CD4-positive, CD25-positive, alpha-beta regulatory T cell (primary cell): ENCODE measurements around the gene HSBP1. TPM values are rescaled to one million over a fixed set of nuclear protein-coding genes. Genes with fewer than 3 reads are reported as not detected.

Experiments used
- ATAC-seq, 2 donors: fragments of 150-1000 bp; cut with Tn5 transposase; one replicate each; pipeline ENCODE4 v1.10.0; 2021; ENCODE audit warnings: low read depth in 2 of 2, moderate number of reproducible peaks in 2 of 2, moderate library complexity in 1 of 2
- DNase-seq, 3 donors: peaks; one replicate each; pipeline versions ENCODE4 v3.0.0 to v3.0.0-alpha.2; 2012 to 2022; ENCODE audit warnings: mixed read lengths in 1 of 3
- H3K27ac ChIP-seq: one replicate; pipeline ENCODE4 v1.7.0; 2013; ENCODE audit warnings: mild to moderate bottlenecking, low read length; ENCODE audit not compliant: insufficient read depth, poor library complexity, severe bottlenecking
- H3K27me3 ChIP-seq: one replicate; pipeline ENCODE4 v1.7.0; 2013; ENCODE audit warnings: low read length; ENCODE audit not compliant: control insufficient read depth, insufficient read depth
- H3K36me3 ChIP-seq: one replicate; pipeline ENCODE4 v1.7.0; 2013; ENCODE audit warnings: mild to moderate bottlenecking, low read length, moderate library complexity; ENCODE audit not compliant: control insufficient read depth, insufficient read depth
- H3K4me1 ChIP-seq: 2 replicates; pipeline ENCODE4 v1.7.0; 2013; ENCODE audit warnings: mild to moderate bottlenecking, low read length; ENCODE audit not compliant: insufficient read depth, control insufficient read depth, poor library complexity, severe bottlenecking
- H3K4me3 ChIP-seq: one replicate; pipeline ENCODE4 v1.7.0; 2013; ENCODE audit warnings: low read depth, mild to moderate bottlenecking, low read length, moderate library complexity
- H3K9me3 ChIP-seq, 2 experiments: 1 replicate in 1 of 2; 2 replicates in 1 of 2; pipeline ENCODE4 v1.7.0; 2013; ENCODE audit warnings: low read length in 2 of 2, mild to moderate bottlenecking in 1 of 2, moderate library complexity in 1 of 2; ENCODE audit not compliant: control insufficient read depth in 2 of 2
- H3K27ac Mint-ChIP-seq, 3 donors: one replicate each; pipeline ENCODE4 v1.8.0; 2020 to 2022; ENCODE audit warnings: mild to moderate bottlenecking in 3 of 3, mixed read lengths in 3 of 3, moderate library complexity in 2 of 3
- H3K27me3 Mint-ChIP-seq: one replicate; pipeline ENCODE4 v1.8.0; 2022; ENCODE audit warnings: mild to moderate bottlenecking, mixed read lengths
- H3K36me3 Mint-ChIP-seq: one replicate; pipeline ENCODE4 v1.8.0; 2020; ENCODE audit warnings: mixed read lengths
- H3K4me1 Mint-ChIP-seq, 4 donors: one replicate each; pipeline ENCODE4 v1.8.0; 2020 to 2022; ENCODE audit warnings: mixed read lengths in 4 of 4, mild to moderate bottlenecking in 1 of 4
- H3K4me3 Mint-ChIP-seq, 4 donors: one replicate each; pipeline ENCODE4 v1.8.0; 2020 to 2022; ENCODE audit warnings: mild to moderate bottlenecking in 4 of 4, mixed read lengths in 4 of 4, moderate library complexity in 3 of 4
- H3K9me3 Mint-ChIP-seq, 7 donors: one replicate each; pipeline ENCODE4 v1.8.0; 2020 to 2022; ENCODE audit warnings: mixed read lengths in 7 of 7, mild to moderate bottlenecking in 3 of 7, moderate library complexity in 2 of 7
- polyA plus RNA-seq, 4 donors: library from polyadenylated mRNA; unstranded; fragments of 300-500 nt; fragmentation: Illumina TruSeq; gene quantifications; one replicate each; pipeline ENCODE4 v1.2.3, GENCODE V29; 2021
- total RNA-seq: library from RNA; stranded (reverse); gene quantifications from one replicate; pipeline ENCODE4 v1.2.3, GENCODE V29; 2022

HSBP1 gene
- total and polyA plus RNA-seq, 5 donors from 2014 or later, result 25.1 to 53.0 (median 36.3) TPM

DNA sequence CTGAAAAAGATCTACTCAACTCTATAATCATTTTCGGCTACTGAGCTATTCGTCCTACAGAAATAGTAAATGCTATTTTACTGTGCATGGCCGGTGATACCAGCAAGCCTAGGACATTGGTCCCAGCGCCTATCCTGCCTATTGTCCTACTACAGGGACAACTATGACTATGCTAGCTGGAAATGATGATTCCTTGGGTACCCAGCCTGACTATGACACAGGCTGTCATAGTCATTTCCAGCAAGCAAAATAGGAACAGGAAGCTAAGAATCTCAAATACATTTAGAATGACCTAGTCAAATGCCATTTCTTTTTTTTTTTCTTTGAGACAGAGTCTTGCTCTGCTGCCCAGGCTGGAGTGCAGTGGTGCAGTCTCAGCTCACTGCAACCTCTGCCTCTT lies 33.7 kb upstream of the HSBP1 start:
- Histone ChIP-seq H3K4me3 (no peak overlapping the region), H3K27ac (no peak overlapping the region), H3K27me3 (peaks cover 1% of the 10 kb centered on the region), H3K9me3 (no peaks in the 10 kb centered on the region), H3K36me3 (no peaks in the 10 kb centered on the region), H3K4me1 (no peaks in the 10 kb centered on the region)
- peaks cover 0 to 5% (median 0%) of the 10 kb centered on the region in 4 donors for H3K4me1 Mint-ChIP-seq
- H3K27me3 Mint-ChIP-seq, result peaks cover 14% of the 10 kb centered on the region
- no peaks in the 10 kb centered on the region for H3K36me3 Mint-ChIP-seq
- H3K9me3 Mint-ChIP-seq, result peaks cover 0 to 4% (median 0%) of the 10 kb centered on the region in 7 donors
- no peak for ATAC-seq
- no peak overlapping the region for H3K27ac Mint-ChIP-seq
- H3K4me3 Mint-ChIP-seq, result no peak overlapping the region
- DNase-seq, result no peak

GRCh38 chr16:83776944-83777343 lies 30.8 kb upstream of the HSBP1 start:
- H3K27me3 ChIP-seq, result peaks cover 3% of the 10 kb centered on the region
- no peaks in the 10 kb centered on the region for H3K4me1 ChIP-seq
- Mint-ChIP-seq H3K4me1 (no peaks in the 10 kb centered on the region), H3K27me3 (peaks cover 14% of the 10 kb centered on the region), H3K27ac (no peak overlapping the region), H3K4me3 (no peak overlapping the region), H3K36me3 (no peaks in the 10 kb centered on the region), H3K9me3 (peaks cover 0 to 4% (median 0%) of the 10 kb centered on the region in 7 donors)
- no peak for ATAC-seq
- DNase-seq, result no peak
- H3K27ac ChIP-seq, result no peak overlapping the region
- no peaks in the 10 kb centered on the region for H3K9me3 ChIP-seq
- H3K36me3 ChIP-seq, result no peaks in the 10 kb centered on the region
- H3K4me3 ChIP-seq, result no peak overlapping the region

DNA sequence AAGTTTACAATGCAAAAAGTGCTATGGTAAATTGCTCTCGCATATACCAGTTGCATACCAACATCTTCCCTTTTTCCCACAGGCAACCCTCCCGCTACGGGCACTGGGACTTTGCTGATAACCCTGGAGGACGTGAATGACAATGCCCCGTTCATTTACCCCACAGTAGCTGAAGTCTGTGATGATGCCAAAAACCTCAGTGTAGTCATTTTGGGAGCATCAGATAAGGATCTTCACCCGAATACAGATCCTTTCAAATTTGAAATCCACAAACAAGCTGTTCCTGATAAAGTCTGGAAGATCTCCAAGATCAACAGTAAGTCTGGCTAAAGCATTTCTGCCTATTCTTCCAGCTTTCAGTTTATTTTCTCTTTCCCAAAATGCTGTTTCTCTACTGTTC lies 27.9 kb upstream of the HSBP1 start:
- peaks cover 22% of the 10 kb centered on the region for H3K27me3 Mint-ChIP-seq
- ATAC-seq, result no peak
- H3K4me1 ChIP-seq, result no peaks in the 10 kb centered on the region
- H3K27ac Mint-ChIP-seq, result no peak overlapping the region
- DNase-seq, result no peak
- no peaks in the 10 kb centered on the region for H3K9me3 ChIP-seq
- peaks cover 3% of the 10 kb centered on the region for H3K27me3 ChIP-seq
- peaks cover 0 to 4% (median 0%) of the 10 kb centered on the region in 7 donors for H3K9me3 Mint-ChIP-seq
- no peak overlapping the region for H3K4me3 Mint-ChIP-seq
- H3K36me3 ChIP-seq, result no peaks in the 10 kb centered on the region
- no peak overlapping the region for H3K27ac ChIP-seq
- no peak overlapping the region for H3K4me3 ChIP-seq
- H3K4me1 Mint-ChIP-seq, result no peaks in the 10 kb centered on the region
- no peaks in the 10 kb centered on the region for H3K36me3 Mint-ChIP-seq

DNA sequence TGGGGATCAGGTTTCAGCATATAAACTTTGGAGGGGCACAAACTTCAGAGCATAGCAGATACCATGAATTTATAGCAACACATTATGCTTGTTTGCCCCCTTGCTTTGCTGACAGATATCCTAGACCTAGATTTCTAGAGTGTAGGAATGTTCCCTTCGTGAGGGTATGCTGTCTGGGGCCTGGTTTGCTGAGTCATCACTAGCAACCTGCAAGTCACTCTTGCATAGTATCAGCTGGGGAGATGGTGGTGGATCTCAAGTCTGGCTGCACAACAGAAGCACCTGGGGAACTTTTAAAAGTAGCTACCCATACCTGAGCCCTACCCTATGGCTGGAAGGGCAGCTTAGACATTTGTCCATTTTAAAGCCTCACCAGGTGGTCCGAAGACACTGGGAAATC lies 22.3 kb upstream of the HSBP1 start:
- Histone ChIP-seq H3K4me1 (no peaks in the 10 kb centered on the region), H3K36me3 (no peaks in the 10 kb centered on the region), H3K4me3 (no peak overlapping the region), H3K27me3 (peaks cover 2% of the 10 kb centered on the region), H3K9me3 (no peaks in the 10 kb centered on the region), H3K27ac (no peak overlapping the region)
- no peak for ATAC-seq
- H3K9me3 Mint-ChIP-seq, result no peaks in the 10 kb centered on the region
- no peak for DNase-seq
- no peaks in the 10 kb centered on the region for H3K36me3 Mint-ChIP-seq
- H3K27ac Mint-ChIP-seq, result no peak overlapping the region
- H3K4me1 Mint-ChIP-seq, result no peaks in the 10 kb centered on the region
- peaks cover 8% of the 10 kb centered on the region for H3K27me3 Mint-ChIP-seq
- H3K4me3 Mint-ChIP-seq, result no peak overlapping the region

GRCh38 chr16:83789642-83790401 lies 18.0 kb upstream of the HSBP1 start:
- peaks cover 0 to 1% (median 0%) of the 10 kb centered on the region in 7 donors for H3K9me3 Mint-ChIP-seq
- H3K27me3 Mint-ChIP-seq, result no peaks in the 10 kb centered on the region
- Histone ChIP-seq H3K9me3 (no peaks in the 10 kb centered on the region), H3K27ac (no peak overlapping the region), H3K4me1 (no peaks in the 10 kb centered on the region), H3K27me3 (no peaks in the 10 kb centered on the region), H3K36me3 (no peaks in the 10 kb centered on the region), H3K4me3 (no peak overlapping the region)
- H3K4me3 Mint-ChIP-seq, result no peak overlapping the region
- H3K36me3 Mint-ChIP-seq, result no peaks in the 10 kb centered on the region
- no peak for DNase-seq
- ATAC-seq, result no peak
- peaks cover 0 to 6% (median 5%) of the 10 kb centered on the region in 4 donors for H3K4me1 Mint-ChIP-seq
- no peak overlapping the region for H3K27ac Mint-ChIP-seq

GRCh38 chr16:83791916-83792315 lies 15.9 kb upstream of the HSBP1 start:
- no peak for DNase-seq
- H3K27me3 Mint-ChIP-seq, result peaks cover 3% of the 10 kb centered on the region
- H3K4me1 ChIP-seq, result no peaks in the 10 kb centered on the region

GRCh38 chr16:83792391-83792790 lies 15.4 kb upstream of the HSBP1 start:
- peaks cover 4% of the 10 kb centered on the region for H3K27me3 Mint-ChIP-seq
- peaks cover 0 to 1% (median 0%) of the 10 kb centered on the region in 7 donors for H3K9me3 Mint-ChIP-seq
- Histone ChIP-seq H3K36me3 (no peaks in the 10 kb centered on the region), H3K9me3 (no peaks in the 10 kb centered on the region), H3K4me1 (no peaks in the 10 kb centered on the region), H3K4me3 (no peak overlapping the region), H3K27ac (no peak overlapping the region), H3K27me3 (peaks cover 3% of the 10 kb centered on the region)
- ATAC-seq (no peak), DNase-seq (no peak)
- H3K4me1 Mint-ChIP-seq, result peaks cover 0 to 6% (median 5%) of the 10 kb centered on the region in 4 donors
- H3K36me3 Mint-ChIP-seq, result no peaks in the 10 kb centered on the region
- H3K27ac Mint-ChIP-seq, result no peak overlapping the region
- H3K4me3 Mint-ChIP-seq, result no peak overlapping the region

More at GRCh38 chr16:83791916-83792315, 15.9 kb upstream of the HSBP1 start:
- Histone ChIP-seq H3K36me3 (no peaks in the 10 kb centered on the region), H3K27me3 (peaks cover 3% of the 10 kb centered on the region), H3K9me3 (no peaks in the 10 kb centered on the region), H3K27ac (no peak overlapping the region), H3K4me3 (no peak overlapping the region)
- Mint-ChIP-seq H3K27ac (no peak overlapping the region), H3K9me3 (peaks cover 0 to 1% (median 0%) of the 10 kb centered on the region in 7 donors), H3K4me1 (peaks cover 0 to 6% (median 5%) of the 10 kb centered on the region in 4 donors), H3K36me3 (no peaks in the 10 kb centered on the region), H3K4me3 (no peak overlapping the region)
- ATAC-seq, result no peak

- Mint-ChIP-seq H3K36me3 (no peaks in the 10 kb centered on the region), H3K9me3 (peaks cover 0 to 1% (median 0%) of the 10 kb centered on the region in 7 donors)
- ATAC-seq, result no peak
Measured at GRCh38 chr16:83793179-83793578, 14.6 kb upstream of the HSBP1 start.

More at GRCh38 chr16:83793179-83793578, 14.6 kb upstream of the HSBP1 start:
- Histone ChIP-seq H3K9me3 (no peaks in the 10 kb centered on the region), H3K27me3 (peaks cover 3% of the 10 kb centered on the region), H3K4me3 (no peak overlapping the region), H3K27ac (no peak overlapping the region), H3K36me3 (no peaks in the 10 kb centered on the region), H3K4me1 (no peaks in the 10 kb centered on the region)
- H3K4me3 Mint-ChIP-seq, result no peak overlapping the region
- peaks cover 4% of the 10 kb centered on the region for H3K27me3 Mint-ChIP-seq
- no peak overlapping the region for H3K27ac Mint-ChIP-seq
- no peak for DNase-seq
- H3K4me1 Mint-ChIP-seq, result peaks cover 0 to 6% (median 5%) of the 10 kb centered on the region in 4 donors
